ENCODE data around the gene ZNF814. TPM values are rescaled to one million over a fixed set of nuclear protein-coding genes. Genes with fewer than 3 reads are reported as not detected.
"Not testable (repeated sequence)": the region's sequence is repeated elsewhere in the genome, so short reads cannot be mapped to it uniquely, and the experiment has no call there.

Gene ZNF814
- total RNA-seq, 1 experiment from 2014 or later: 8.6 TPM

GRCh38 chr19:57854117-57854516 is 34.7 kb downstream of the ZNF814 start:
- H3K9me3 ChIP-seq (ENCODE audit: insufficient read depth, low read depth); H4K20me1 ChIP-seq (ENCODE audit: insufficient read depth); H3K9me2 ChIP-seq (ENCODE audit: insufficient read depth); H3K4me2 ChIP-seq; intact Hi-C loops (cut with micrococcal nuclease; ENCODE audit: unreplicated experiment); H3K4me1 ChIP-seq (replicated peaks; ENCODE audit: insufficient read depth); H3K4me3 ChIP-seq; CTCF ChIA-PET; H3K27ac ChIP-seq; H3K27me3 ChIP-seq (ENCODE audit: insufficient read depth, low read depth); DNase-seq; BruUV-seq (replicated peaks); POLR2A ChIA-PET (ENCODE audit: unreplicated experiment); H2AFZ ChIP-seq: not testable (repeated sequence)
- Histone ChIP-seq H3K79me2 (ENCODE audit: low read depth) (peaks cover 39% of the 10 kb centered on the region), H3F3A (ENCODE audit: insufficient read depth, low read depth) (peaks cover 11% of the 10 kb centered on the region; the same call in 1 of the 2 replicates), H3K36me3 (ENCODE audit: low read depth) (peaks cover 49% of the 10 kb centered on the region)

DNA sequence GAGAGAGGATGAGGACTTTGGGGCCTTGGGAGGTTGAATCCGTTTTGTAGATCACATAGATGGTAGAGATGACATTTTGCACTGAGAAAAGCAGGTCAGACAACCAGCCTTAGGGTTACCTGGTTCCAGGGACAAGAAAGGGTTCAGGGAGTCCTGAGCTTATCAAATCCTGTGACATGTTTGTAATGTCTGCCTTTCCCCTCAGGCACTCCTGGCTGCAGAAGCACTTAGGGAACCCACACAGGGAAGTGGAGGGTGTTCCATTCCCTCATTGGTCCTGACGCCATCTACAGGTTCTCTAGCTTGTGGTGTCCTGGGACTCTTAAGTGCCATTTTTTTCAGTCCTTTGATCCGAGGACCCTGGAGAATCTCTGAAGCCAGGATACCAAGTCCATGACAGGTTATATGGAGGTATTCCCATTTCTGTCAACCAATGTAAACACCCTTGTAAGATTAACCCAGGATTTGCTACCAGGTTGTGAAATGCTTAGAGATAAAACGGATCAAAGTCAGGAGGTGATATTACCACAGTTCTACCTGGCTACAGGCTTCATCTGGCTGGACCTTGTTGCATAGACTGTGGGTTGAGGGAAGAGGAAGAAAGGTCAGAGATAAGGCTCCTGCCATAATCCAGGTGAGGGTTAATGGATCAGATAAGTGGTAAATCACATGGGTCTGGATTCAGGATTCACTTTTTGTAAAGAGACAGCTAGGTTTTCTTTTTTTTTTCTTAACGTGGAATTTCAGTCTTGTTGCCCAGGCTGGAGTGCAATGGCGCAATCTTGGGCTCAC is 36.8 kb downstream of the ZNF814 start:
- H3K9me3 ChIP-seq (ENCODE audit: insufficient read depth, low read depth); DNase-seq; H4K20me1 ChIP-seq (ENCODE audit: insufficient read depth); H3K4me3 ChIP-seq; H3K4me1 ChIP-seq (replicated peaks; ENCODE audit: insufficient read depth); intact Hi-C loops (cut with micrococcal nuclease; ENCODE audit: unreplicated experiment); H3K9me2 ChIP-seq (ENCODE audit: insufficient read depth); H2AFZ ChIP-seq; H3K27me3 ChIP-seq (ENCODE audit: insufficient read depth, low read depth); H3K27ac ChIP-seq; BruUV-seq (replicated peaks): not testable (repeated sequence)
- Histone ChIP-seq H3F3A (ENCODE audit: insufficient read depth, low read depth) (peaks cover 27% of the 10 kb centered on the region; the same call in 1 of the 2 replicates), H3K36me3 (ENCODE audit: low read depth) (peaks cover 34% of the 10 kb centered on the region), H3K4me2 (peak overlapping the region; percentile 88; the same call in 1 of the 2 replicates), H3K79me2 (ENCODE audit: low read depth) (peaks cover 39% of the 10 kb centered on the region)
- ChIA-PET CTCF (interaction anchor here (0.6 kb wide), 1 partner anchor 177 kb away, joined by 16 read pairs; no protein-coding TSS in a partner anchor), POLR2A (ENCODE audit: unreplicated experiment) (interaction anchor here (0.6 to 0.7 kb wide), 2 partner anchors 89 to 106 kb away, joined by 4 to 10 read pairs; partner anchors contain the start of gene ZNF776)

- Histone ChIP-seq H2AFZ (peak overlapping the region; percentile 64; the same call in 1 of the 2 replicates), H3K36me3 (ENCODE audit: low read depth) (peaks cover 41% of the 10 kb centered on the region), H3K27ac (peak overlapping the region; percentile 55), H3K27me3 (ENCODE audit: insufficient read depth, low read depth) (no peaks in the 10 kb centered on the region), H3K9me3 (ENCODE audit: insufficient read depth, low read depth) (no peaks in the 10 kb centered on the region; the same call in 1 of the 2 replicates), H3K4me3 (peak overlapping the region; percentile 78), H3F3A (ENCODE audit: insufficient read depth, low read depth) (peaks cover 30% of the 10 kb centered on the region; the same call in 1 of the 2 replicates), H3K4me1 (replicated peaks; ENCODE audit: insufficient read depth) (peaks cover 9% of the 10 kb centered on the region; the same call in 1 of the 2 replicates), H3K9me2 (ENCODE audit: insufficient read depth) (no peaks in the 10 kb centered on the region), H3K4me2 (peak overlapping the region; percentile 88), H3K79me2 (ENCODE audit: low read depth) (peaks cover 39% of the 10 kb centered on the region), H4K20me1 (ENCODE audit: insufficient read depth) (no peaks in the 10 kb centered on the region)
- TF ChIP-seq EZH2 (IDR thresholded peaks at IDR 0.05; ENCODE audit: low read depth): no peak
- TF ChIP-seq, protein P1, sequence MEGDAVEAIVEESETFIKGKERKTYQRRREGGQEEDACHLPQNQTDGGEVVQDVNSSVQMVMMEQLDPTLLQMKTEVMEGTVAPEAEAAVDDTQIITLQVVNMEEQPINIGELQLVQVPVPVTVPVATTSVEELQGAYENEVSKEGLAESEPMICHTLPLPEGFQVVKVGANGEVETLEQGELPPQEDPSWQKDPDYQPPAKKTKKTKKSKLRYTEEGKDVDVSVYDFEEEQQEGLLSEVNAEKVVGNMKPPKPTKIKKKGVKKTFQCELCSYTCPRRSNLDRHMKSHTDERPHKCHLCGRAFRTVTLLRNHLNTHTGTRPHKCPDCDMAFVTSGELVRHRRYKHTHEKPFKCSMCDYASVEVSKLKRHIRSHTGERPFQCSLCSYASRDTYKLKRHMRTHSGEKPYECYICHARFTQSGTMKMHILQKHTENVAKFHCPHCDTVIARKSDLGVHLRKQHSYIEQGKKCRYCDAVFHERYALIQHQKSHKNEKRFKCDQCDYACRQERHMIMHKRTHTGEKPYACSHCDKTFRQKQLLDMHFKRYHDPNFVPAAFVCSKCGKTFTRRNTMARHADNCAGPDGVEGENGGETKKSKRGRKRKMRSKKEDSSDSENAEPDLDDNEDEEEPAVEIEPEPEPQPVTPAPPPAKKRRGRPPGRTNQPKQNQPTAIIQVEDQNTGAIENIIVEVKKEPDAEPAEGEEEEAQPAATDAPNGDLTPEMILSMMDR (conservative IDR thresholded peaks at IDR 0.05): no peak
- ChIA-PET POLR2A (ENCODE audit: unreplicated experiment) (no interaction called here), CTCF (no interaction called here)
- intact Hi-C loops (cut with micrococcal nuclease; ENCODE audit: unreplicated experiment): no loop called here
- peak; percentile 25 to 84 for DNase-seq
- no TSS peak for BruUV-seq (replicated peaks)
Measured at GRCh38 chr19:57850553-57851017, 38.3 kb downstream of the ZNF814 start.

DNA sequence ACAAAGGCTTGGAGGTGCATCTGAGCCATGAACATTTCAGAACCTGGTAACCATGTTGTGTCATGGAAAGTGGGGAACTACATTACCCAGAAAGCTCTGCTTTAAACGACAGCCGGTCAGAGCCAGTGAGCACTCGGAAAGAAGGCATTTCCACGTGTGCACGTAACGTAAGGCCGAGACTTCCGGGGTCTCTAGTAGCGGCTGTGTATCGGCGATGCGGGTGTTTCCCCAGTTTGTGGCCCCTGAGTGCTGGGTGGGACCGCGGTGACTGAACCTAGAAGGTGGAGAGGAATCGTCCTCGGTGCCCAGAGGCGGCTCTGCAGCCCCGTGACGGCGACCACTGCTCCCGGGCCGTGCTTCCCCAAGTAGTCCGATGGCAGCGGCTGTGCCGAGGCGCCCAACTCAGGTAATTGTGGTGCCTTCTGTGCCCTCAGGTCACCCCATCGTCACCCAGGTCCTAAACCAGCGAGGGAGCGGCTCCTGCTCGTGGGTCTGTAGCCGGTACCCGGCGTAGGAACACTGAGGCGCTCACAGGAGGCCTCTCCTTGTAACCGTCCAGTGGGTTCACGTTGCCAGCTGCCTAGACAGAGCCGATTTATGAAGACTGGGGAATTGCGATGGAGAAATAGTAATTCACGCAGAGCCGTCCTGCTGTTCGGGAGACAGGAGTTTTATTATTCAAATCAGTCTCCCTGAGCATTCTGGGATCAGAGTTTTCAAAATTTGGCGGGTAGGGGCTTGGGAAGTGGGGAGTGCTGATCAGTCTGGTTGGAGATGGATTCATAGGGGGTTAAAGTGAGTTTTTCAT is 39.0 kb downstream of the ZNF814 start, which contains the start of gene ZNF587:
ZNF587 (plus strand) TSS at position 194 of the 808 bp plus-strand sequence; CDS start at position 374, 180 bp downstream.
- CTCF ChIA-PET; H3K9me2 ChIP-seq (ENCODE audit: insufficient read depth); H3K9me3 ChIP-seq (ENCODE audit: insufficient read depth, low read depth); H3K27me3 ChIP-seq (ENCODE audit: insufficient read depth, low read depth); H3K4me1 ChIP-seq (replicated peaks; ENCODE audit: insufficient read depth); POLR2A ChIA-PET (ENCODE audit: unreplicated experiment); H4K20me1 ChIP-seq (ENCODE audit: insufficient read depth): not testable (repeated sequence)
- H3K4me2 ChIP-seq: peak within 1 kb of the TSS; percentile 88
- peak within 1 kb of the TSS; percentile 55 for H3K27ac ChIP-seq
- TSS peak; percentile 73 for BruUV-seq (replicated peaks)
- H3K79me2 ChIP-seq (ENCODE audit: low read depth): peaks cover 40% of the 10 kb centered on the region
- DNase-seq: peak; percentile 70 to 85
- intact Hi-C loops (cut with micrococcal nuclease; ENCODE audit: unreplicated experiment): loop anchor here (2.0 kb wide), 1 partner anchor 289 kb away; no protein-coding TSS in a partner anchor
- H3K36me3 ChIP-seq (ENCODE audit: low read depth): peaks cover 44% of the 10 kb centered on the region
- H3F3A ChIP-seq (ENCODE audit: insufficient read depth, low read depth): peaks cover 30% of the 10 kb centered on the region; the same call in 1 of the 2 replicates
- H2AFZ ChIP-seq: peak within 1 kb of the TSS; percentile 64; the same call in 1 of the 2 replicates
- peak within 1 kb of the TSS; percentile 78 for H3K4me3 ChIP-seq

DNA sequence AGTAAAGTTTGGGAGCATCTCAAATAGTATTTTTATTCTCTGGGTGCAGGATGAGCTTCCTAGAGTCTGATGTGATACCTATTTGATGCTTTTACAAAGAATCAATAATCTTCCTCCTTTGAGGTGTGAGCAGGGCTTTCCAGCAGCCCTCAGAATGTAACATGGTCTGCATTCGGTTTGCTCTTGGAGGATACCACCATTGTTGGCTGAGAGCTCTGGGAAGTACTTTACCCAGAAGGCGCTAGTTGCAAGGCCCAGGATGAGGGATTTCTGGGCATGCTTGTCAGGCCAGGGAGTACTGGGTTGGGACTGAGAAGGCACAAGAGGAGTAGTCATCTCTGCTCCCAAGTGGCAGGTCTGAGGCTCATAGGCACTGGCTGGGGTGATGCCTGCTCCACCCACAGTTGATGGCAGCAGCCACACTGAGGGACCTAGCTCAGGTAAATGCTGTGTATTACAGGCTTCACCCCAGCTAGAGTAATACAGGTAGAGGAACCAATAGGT is 39.6 kb downstream of the ZNF814 start:
- H4K20me1 ChIP-seq (ENCODE audit: insufficient read depth); H3K9me2 ChIP-seq (ENCODE audit: insufficient read depth); H2AFZ ChIP-seq; H3K27me3 ChIP-seq (ENCODE audit: insufficient read depth, low read depth); H3K4me1 ChIP-seq (replicated peaks; ENCODE audit: insufficient read depth); BruUV-seq (replicated peaks); H3K9me3 ChIP-seq (ENCODE audit: insufficient read depth, low read depth); DNase-seq; POLR2A ChIA-PET (ENCODE audit: unreplicated experiment); H3K27ac ChIP-seq; CTCF ChIA-PET: not testable (repeated sequence)
- Histone ChIP-seq H3K4me3 (peak overlapping the region; percentile 78; the same call in 1 of the 2 replicates), H3K36me3 (ENCODE audit: low read depth) (peaks cover 49% of the 10 kb centered on the region), H3F3A (ENCODE audit: insufficient read depth, low read depth) (peaks cover 32% of the 10 kb centered on the region; the same call in 1 of the 2 replicates), H3K79me2 (ENCODE audit: low read depth) (peaks cover 46% of the 10 kb centered on the region), H3K4me2 (peak overlapping the region; percentile 88)
- intact Hi-C loops (cut with micrococcal nuclease; ENCODE audit: unreplicated experiment): loop anchor here (2.0 kb wide), 1 partner anchor 288 kb away; no protein-coding TSS in a partner anchor

All from PC-9 (cell line).